ENCODE results near the gene ATG16L1. TPM values are rescaled to one million over a fixed set of nuclear protein-coding genes. Genes with fewer than 3 reads are reported as not detected.

ATG16L1 gene
- total RNA-seq, 5 donors from 2014 or later (not counting 1 experiment from before 2014, with no cell fraction given) = 73.9 to 117 (median 83.4) TPM

DNA sequence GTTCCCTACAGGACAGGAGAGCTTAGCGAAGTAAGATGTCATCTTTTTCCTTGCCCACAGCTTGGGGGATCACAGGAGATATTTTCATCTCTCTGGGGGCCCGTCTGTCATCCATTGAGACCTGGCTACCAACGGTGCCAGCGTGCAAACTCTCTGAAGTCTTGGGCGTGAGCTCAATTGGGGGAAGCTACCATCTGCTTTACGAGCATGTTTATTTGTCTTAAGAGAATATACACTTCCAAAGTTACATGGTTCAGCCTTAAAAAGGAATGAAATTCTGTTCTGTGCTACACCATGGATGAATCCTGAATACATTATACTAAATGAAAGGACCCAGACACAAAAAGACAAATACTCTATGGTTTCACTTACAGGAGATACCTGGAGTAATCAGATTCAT, 69.7 kb downstream of the ATG16L1 start:
- ATAC-seq (replicated peaks in 1 of 4) (no peak), DNase-seq (no peak)
- Histone ChIP-seq H3K4me3 (ENCODE audit: control insufficient read depth in 1 of 2, extremely low read depth in 1 of 2, low read length in 1 of 2) (no peak overlapping the region), H3K9me3 (no peaks in the 10 kb centered on the region), H3K27me3 (replicated peaks in 1 of 2; ENCODE audit: control insufficient read depth in 2 of 2, extremely low read depth in 1 of 2, insufficient read depth in 2 of 2, low read length in 1 of 2) (peaks cover 0 to 19% of the 10 kb centered on the region in 2 experiments), H3K27ac (ENCODE audit: low read length) (no peak overlapping the region), H3K4me1 (ENCODE audit: control insufficient read depth in 1 of 2, extremely low read depth in 1 of 2, insufficient read depth in 2 of 2, low read length in 2 of 2) (peaks cover 0 to 9% of the 10 kb centered on the region in 2 experiments), H3K36me3 (ENCODE audit: control insufficient read depth in 2 of 2, extremely low read depth in 1 of 2, insufficient read depth in 1 of 2, low read length in 1 of 2) (no peaks in the 10 kb centered on the region)
- H3K27me3 Mint-ChIP-seq = peaks cover 0 to 4% of the 10 kb centered on the region in 2 donors
- peaks cover 0 to 24% (median 8%) of the 10 kb centered on the region in 3 donors for H3K4me1 Mint-ChIP-seq
- H3K9me3 Mint-ChIP-seq = no peaks in the 10 kb centered on the region
- ChIA-PET POLR2A (no interaction called here), CTCF (no interaction called here)
- H3K4me3 Mint-ChIP-seq = no peak overlapping the region
- H3K36me3 Mint-ChIP-seq = no peaks in the 10 kb centered on the region
- no peak overlapping the region for H3K27ac Mint-ChIP-seq
- 93% methylated on average over 3 of the region's 6 CpGs for WGBS (ENCODE audit: insufficient coverage)

DNA sequence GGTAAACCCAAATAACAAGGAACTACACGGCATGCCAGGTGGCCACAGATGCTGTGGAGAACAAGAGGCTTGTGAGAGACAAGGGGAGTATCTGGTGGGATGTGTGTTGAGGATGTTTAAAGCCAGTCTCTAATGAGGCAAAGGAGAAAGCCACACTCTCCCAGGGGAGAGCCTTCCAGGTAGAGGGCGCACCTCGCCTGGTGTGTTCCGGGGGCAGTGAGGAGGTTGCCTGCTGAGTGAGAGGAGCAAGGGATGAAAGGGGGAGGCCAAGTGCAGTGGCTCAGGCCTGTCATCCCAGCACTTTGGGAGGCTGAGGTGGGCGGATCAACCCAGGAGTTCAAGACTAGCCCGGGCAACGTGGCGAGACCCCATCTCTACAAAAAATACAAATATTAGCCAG, 72.4 kb downstream of the ATG16L1 start:
- Histone ChIP-seq H3K4me3 (ENCODE audit: control insufficient read depth in 1 of 2, extremely low read depth in 1 of 2, low read length in 1 of 2) (no peak overlapping the region), H3K4me1 (ENCODE audit: control insufficient read depth in 1 of 2, extremely low read depth in 1 of 2, insufficient read depth in 2 of 2, low read length in 2 of 2) (peaks cover 0 to 9% of the 10 kb centered on the region in 2 experiments), H3K9me3 (no peaks in the 10 kb centered on the region), H3K27me3 (replicated peaks in 1 of 2; ENCODE audit: control insufficient read depth in 2 of 2, extremely low read depth in 1 of 2, insufficient read depth in 2 of 2, low read length in 1 of 2) (peaks cover 0 to 16% of the 10 kb centered on the region in 2 experiments), H3K36me3 (ENCODE audit: control insufficient read depth in 2 of 2, extremely low read depth in 1 of 2, insufficient read depth in 1 of 2, low read length in 1 of 2) (no peaks in the 10 kb centered on the region), H3K27ac (ENCODE audit: low read length) (no peak overlapping the region)
- no peak for ATAC-seq (replicated peaks in 1 of 4)
- no peak for DNase-seq
- ChIA-PET POLR2A (interaction anchor here in 1 of 2 donors (0.7 kb wide), 1 partner anchor 21 kb away, joined by 3 read pairs; no protein-coding TSS in a partner anchor), CTCF (no interaction called here)
- peak overlapping the region in 1 of 2 donors; percentile 28 for H3K27ac Mint-ChIP-seq
- H3K4me3 Mint-ChIP-seq = no peak overlapping the region
- H3K36me3 Mint-ChIP-seq = no peaks in the 10 kb centered on the region
- no peaks in the 10 kb centered on the region for H3K9me3 Mint-ChIP-seq
- WGBS (ENCODE audit: insufficient coverage) = 92% methylated on average over 3 of the region's 8 CpGs
- peaks cover 0 to 24% (median 8%) of the 10 kb centered on the region in 3 donors for H3K4me1 Mint-ChIP-seq
- no peaks in the 10 kb centered on the region for H3K27me3 Mint-ChIP-seq

DNA sequence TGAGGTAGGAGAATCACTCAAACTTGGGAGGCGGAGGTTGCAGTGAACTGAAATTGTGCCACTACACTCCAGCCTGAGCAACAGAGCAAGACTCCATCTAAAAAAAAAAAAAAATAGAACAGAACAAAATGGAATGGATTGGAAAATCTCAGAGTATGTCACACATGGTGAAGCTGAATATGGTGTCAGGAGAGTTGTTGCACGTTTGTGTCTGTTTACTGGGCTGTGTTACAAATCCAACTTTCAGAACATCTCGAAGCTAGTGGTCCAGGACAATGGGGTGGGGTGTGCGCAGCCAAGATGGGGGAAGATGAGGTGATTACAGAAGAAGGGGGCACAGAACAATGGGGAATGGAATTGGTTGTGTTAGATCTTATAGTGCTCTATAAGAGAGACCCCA, 73.8 kb downstream of the ATG16L1 start:
- Mint-ChIP-seq H3K4me1 (peaks cover 13 to 36% (median 15%) of the 10 kb centered on the region in 3 donors), H3K9me3 (no peaks in the 10 kb centered on the region), H3K27me3 (no peaks in the 10 kb centered on the region), H3K36me3 (no peaks in the 10 kb centered on the region), H3K27ac (no peak overlapping the region), H3K4me3 (no peak overlapping the region)
- no peak for DNase-seq
- 94% methylated on average over 3 of the region's 4 CpGs for WGBS (ENCODE audit: insufficient coverage)
- Histone ChIP-seq H3K27ac (ENCODE audit: low read length) (no peak overlapping the region), H3K4me1 (ENCODE audit: control insufficient read depth in 1 of 2, extremely low read depth in 1 of 2, insufficient read depth in 2 of 2, low read length in 2 of 2) (peaks cover 0 to 20% of the 10 kb centered on the region in 2 experiments), H3K9me3 (no peaks in the 10 kb centered on the region), H3K36me3 (ENCODE audit: control insufficient read depth in 2 of 2, extremely low read depth in 1 of 2, insufficient read depth in 1 of 2, low read length in 1 of 2) (no peaks in the 10 kb centered on the region), H3K27me3 (replicated peaks in 1 of 2; ENCODE audit: control insufficient read depth in 2 of 2, extremely low read depth in 1 of 2, insufficient read depth in 2 of 2, low read length in 1 of 2) (peaks cover 0 to 8% of the 10 kb centered on the region in 2 experiments), H3K4me3 (ENCODE audit: control insufficient read depth in 1 of 2, extremely low read depth in 1 of 2, low read length in 1 of 2) (no peak overlapping the region)
- ChIA-PET POLR2A (no interaction called here), CTCF (interaction anchor here in 1 of 2 donors (0.8 kb wide), 1 partner anchor 78 kb away, joined by 3 read pairs; no protein-coding TSS in a partner anchor)
- ATAC-seq (replicated peaks in 1 of 4) = no peak

DNA sequence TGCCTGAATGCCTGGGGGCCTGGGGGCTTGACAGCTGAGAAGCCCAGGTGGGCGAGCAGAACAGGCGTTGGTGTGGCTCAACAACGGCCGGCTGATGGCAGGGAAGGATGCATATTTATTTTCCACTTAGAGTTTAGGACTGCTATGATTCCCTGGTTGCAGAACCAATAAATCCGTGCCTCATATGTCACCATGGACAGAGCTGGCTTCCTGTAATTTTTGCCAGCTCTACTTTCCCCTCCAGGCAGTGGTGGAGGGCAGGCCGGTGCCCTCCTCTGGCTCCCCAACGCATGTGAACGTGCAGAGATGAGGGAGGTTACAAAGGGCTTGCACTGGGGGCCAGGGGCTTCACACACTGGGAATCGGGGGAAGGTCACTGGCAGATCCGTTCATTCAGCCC, 74.3 kb downstream of the ATG16L1 start:
- no peak for DNase-seq
- no peak for ATAC-seq (replicated peaks in 1 of 4)
- H3K4me1 ChIP-seq (ENCODE audit: control insufficient read depth in 1 of 2, extremely low read depth in 1 of 2, insufficient read depth in 2 of 2, low read length in 2 of 2) = peaks cover 0 to 25% of the 10 kb centered on the region in 2 experiments
- Mint-ChIP-seq H3K36me3 (no peaks in the 10 kb centered on the region), H3K27me3 (no peaks in the 10 kb centered on the region), H3K4me1 (peaks cover 15 to 39% (median 18%) of the 10 kb centered on the region in 3 donors), H3K27ac (no peak overlapping the region), H3K9me3 (no peaks in the 10 kb centered on the region), H3K4me3 (no peak overlapping the region)
- ChIA-PET CTCF (interaction anchor here in 1 of 2 donors (0.8 kb wide), 1 partner anchor 79 kb away, joined by 3 read pairs; no protein-coding TSS in a partner anchor), POLR2A (no interaction called here)
- no peaks in the 10 kb centered on the region for H3K9me3 ChIP-seq
- no peak overlapping the region for H3K27ac ChIP-seq (ENCODE audit: low read length)
- peaks cover 0 to 2% of the 10 kb centered on the region in 2 experiments for H3K27me3 ChIP-seq (replicated peaks in 1 of 2; ENCODE audit: control insufficient read depth in 2 of 2, extremely low read depth in 1 of 2, insufficient read depth in 2 of 2, low read length in 1 of 2)
- no peak overlapping the region for H3K4me3 ChIP-seq (ENCODE audit: control insufficient read depth in 1 of 2, extremely low read depth in 1 of 2, low read length in 1 of 2)
- H3K36me3 ChIP-seq (ENCODE audit: control insufficient read depth in 2 of 2, extremely low read depth in 1 of 2, insufficient read depth in 1 of 2, low read length in 1 of 2) = no peaks in the 10 kb centered on the region
- no CpG with 5 or more reads among the region's 10 CpGs for WGBS (ENCODE audit: insufficient coverage)

DNA sequence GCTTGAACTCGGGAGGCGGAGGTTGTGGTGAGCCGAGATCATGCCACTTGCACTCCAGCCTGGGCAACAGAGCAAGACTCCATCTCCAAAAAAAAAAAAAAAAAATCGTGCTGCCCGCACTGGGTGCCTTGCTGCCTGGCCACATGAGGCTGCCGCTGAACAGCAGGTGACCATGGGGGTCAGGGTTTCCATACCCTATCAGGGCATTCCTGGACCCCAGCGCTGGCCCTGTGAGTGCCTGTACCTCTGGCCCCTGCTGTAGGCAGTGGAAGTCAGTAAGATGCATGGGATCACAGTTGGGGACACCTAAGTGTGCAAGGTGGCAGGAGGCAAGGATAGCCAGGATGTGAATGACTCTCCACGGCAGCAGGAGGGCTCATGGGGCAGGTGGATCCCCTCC, 75.0 kb downstream of the ATG16L1 start:
- ChIA-PET POLR2A (no interaction called here), CTCF (no interaction called here)
- H3K4me3 ChIP-seq (ENCODE audit: control insufficient read depth in 1 of 2, extremely low read depth in 1 of 2, low read length in 1 of 2) = no peak overlapping the region
- H3K27me3 Mint-ChIP-seq = no peaks in the 10 kb centered on the region
- DNase-seq (no peak), ATAC-seq (replicated peaks in 1 of 4) (no peak)
- peak overlapping the region in 1 of 3 donors; percentile 24 for H3K4me3 Mint-ChIP-seq
- H3K9me3 ChIP-seq = no peaks in the 10 kb centered on the region
- peaks cover 0 to 2% of the 10 kb centered on the region in 2 experiments for H3K27me3 ChIP-seq (replicated peaks in 1 of 2; ENCODE audit: control insufficient read depth in 2 of 2, extremely low read depth in 1 of 2, insufficient read depth in 2 of 2, low read length in 1 of 2)
- H3K36me3 Mint-ChIP-seq = no peaks in the 10 kb centered on the region
- no peaks in the 10 kb centered on the region for H3K36me3 ChIP-seq (ENCODE audit: control insufficient read depth in 2 of 2, extremely low read depth in 1 of 2, insufficient read depth in 1 of 2, low read length in 1 of 2)
- peaks cover 6 to 32% of the 10 kb centered on the region in 2 experiments for H3K4me1 ChIP-seq (ENCODE audit: control insufficient read depth in 1 of 2, extremely low read depth in 1 of 2, insufficient read depth in 2 of 2, low read length in 2 of 2)
- H3K27ac ChIP-seq (ENCODE audit: low read length) = no peak overlapping the region
- H3K9me3 Mint-ChIP-seq = no peaks in the 10 kb centered on the region
- no peak overlapping the region for H3K27ac Mint-ChIP-seq
- 89% methylated on average over 6 of the region's 8 CpGs for WGBS (ENCODE audit: insufficient coverage)
- peaks cover 21 to 43% (median 25%) of the 10 kb centered on the region in 3 donors for H3K4me1 Mint-ChIP-seq

DNA sequence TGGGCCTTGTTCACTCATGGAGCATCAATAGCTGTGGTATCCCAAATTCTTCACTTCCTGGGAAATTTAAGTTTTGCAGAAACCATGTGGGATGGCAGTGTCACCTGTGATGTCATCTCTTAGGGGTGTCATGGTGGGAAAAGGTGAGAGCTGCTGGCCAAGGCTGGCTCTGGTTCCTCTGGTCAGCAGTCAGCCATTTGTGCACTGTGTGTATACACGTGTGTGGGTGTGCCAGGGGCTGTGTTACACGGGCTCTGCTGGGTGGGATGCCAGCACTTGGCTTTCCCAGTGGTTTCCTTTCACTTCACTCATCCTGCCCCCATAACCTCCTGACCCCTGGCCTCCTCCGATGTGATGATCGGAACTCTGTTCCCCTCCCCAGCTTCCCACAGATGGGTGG, 77.4 kb downstream of the ATG16L1 start:
- peaks cover 34 to 48% (median 42%) of the 10 kb centered on the region in 3 donors for H3K4me1 Mint-ChIP-seq

More for the DNA sequence above, 77.4 kb downstream of the ATG16L1 start:
- ATAC-seq (replicated peaks in 1 of 4) (no peak), DNase-seq (no peak)
- Mint-ChIP-seq H3K27ac (peak overlapping the region in 1 of 2 donors; percentile 11), H3K27me3 (no peaks in the 10 kb centered on the region), H3K36me3 (no peaks in the 10 kb centered on the region), H3K9me3 (no peaks in the 10 kb centered on the region), H3K4me3 (no peak overlapping the region)
- Histone ChIP-seq H3K27me3 (replicated peaks in 1 of 2; ENCODE audit: control insufficient read depth in 2 of 2, extremely low read depth in 1 of 2, insufficient read depth in 2 of 2, low read length in 1 of 2) (peaks cover 0 to 2% of the 10 kb centered on the region in 2 experiments), H3K36me3 (ENCODE audit: control insufficient read depth in 2 of 2, extremely low read depth in 1 of 2, insufficient read depth in 1 of 2, low read length in 1 of 2) (no peaks in the 10 kb centered on the region), H3K4me3 (ENCODE audit: control insufficient read depth in 1 of 2, extremely low read depth in 1 of 2, low read length in 1 of 2) (no peak overlapping the region), H3K4me1 (ENCODE audit: control insufficient read depth in 1 of 2, extremely low read depth in 1 of 2, insufficient read depth in 2 of 2, low read length in 2 of 2) (peaks cover 26 to 48% of the 10 kb centered on the region in 2 experiments), H3K27ac (ENCODE audit: low read length) (no peak overlapping the region), H3K9me3 (no peaks in the 10 kb centered on the region)
- ChIA-PET POLR2A (interaction anchor here in 1 of 2 donors (0.5 kb wide), 1 partner anchor 813 kb away, joined by 3 read pairs; no protein-coding TSS in a partner anchor), CTCF (interaction anchor here in 1 of 2 donors (1.2 kb wide), 1 partner anchor 15 kb away, joined by 3 read pairs; no protein-coding TSS in a partner anchor)
- WGBS (ENCODE audit: insufficient coverage) = 80% methylated on average over 2 of the region's 4 CpGs
